HG03565 (cell line): ENCODE data around the gene MLST8.

Experiments
- ATAC-seq: cut with Tn5 transposase; IDR thresholded peaks from one replicate; pipeline ENCODE4 v1.9.1; 2021; ENCODE audit warnings: mild to moderate bottlenecking, moderate library complexity; ENCODE audit not compliant: unreplicated experiment

MLST8 gene

GRCh38 chr16:2208308-2208707 lies 3.1 kb downstream of the MLST8 start:
- ATAC-seq: no peak

GRCh38 chr16:2208772-2209171 lies 3.5 kb downstream of the MLST8 start:
- ATAC-seq: no peak

GRCh38 chr16:2209258-2210008 lies 4.2 kb downstream of the MLST8 start:
- no peak for ATAC-seq

DNA sequence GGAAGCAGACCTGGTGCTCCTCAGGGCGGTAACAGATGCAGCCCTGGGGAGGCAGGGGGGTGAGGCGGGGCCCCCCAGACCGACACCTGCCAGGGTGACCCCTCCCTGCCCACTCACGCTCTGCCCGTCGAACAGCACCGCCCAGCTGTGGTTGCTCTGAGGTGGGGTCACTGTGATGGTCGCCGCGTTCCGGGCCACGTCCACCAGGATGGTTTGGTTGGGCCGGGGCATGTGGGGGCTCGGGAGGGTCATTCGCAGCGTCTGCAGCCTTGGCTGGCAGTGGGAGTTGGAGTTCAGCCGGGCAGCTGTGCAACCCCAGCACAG lies 4.7 kb downstream of the MLST8 start:
- no peak for ATAC-seq

GRCh38 chr16:2210386-2211365 lies 5.4 kb downstream of the MLST8 start, which contains the start of gene BRICD5:
TSS of gene BRICD5 (minus strand) at chr16:2210863. CDS start at chr16:2210833, 30 bp downstream.
- no peak for ATAC-seq

DNA sequence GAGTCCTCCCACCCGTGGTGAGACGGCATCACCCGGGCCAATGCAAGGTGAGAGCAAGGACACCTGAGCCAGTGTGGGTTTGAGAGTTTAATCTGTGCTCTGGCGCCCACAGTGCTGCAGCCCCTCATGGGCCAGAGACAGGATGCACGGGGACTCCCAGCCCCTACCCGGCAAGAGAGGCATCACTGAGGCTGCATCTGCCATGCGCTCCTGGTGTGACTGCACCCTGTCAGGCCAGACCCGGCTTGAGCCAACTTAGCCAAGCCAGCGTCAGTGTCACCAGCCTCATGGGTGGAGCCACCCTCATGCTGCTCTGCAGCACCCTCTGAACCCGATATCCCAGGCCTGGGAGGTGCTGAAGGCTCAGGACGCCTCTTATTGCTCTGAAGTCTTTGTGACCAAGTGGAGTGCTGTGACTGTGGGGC lies 6.7 kb downstream of the MLST8 start:
- ATAC-seq: no peak

- no peak for ATAC-seq
Measured at GRCh38 chr16:2212362-2213324, 7.4 kb downstream of the MLST8 start.

GRCh38 chr16:2213817-2214718 lies 8.8 kb downstream of the MLST8 start:
- ATAC-seq: peak; percentile 2

DNA sequence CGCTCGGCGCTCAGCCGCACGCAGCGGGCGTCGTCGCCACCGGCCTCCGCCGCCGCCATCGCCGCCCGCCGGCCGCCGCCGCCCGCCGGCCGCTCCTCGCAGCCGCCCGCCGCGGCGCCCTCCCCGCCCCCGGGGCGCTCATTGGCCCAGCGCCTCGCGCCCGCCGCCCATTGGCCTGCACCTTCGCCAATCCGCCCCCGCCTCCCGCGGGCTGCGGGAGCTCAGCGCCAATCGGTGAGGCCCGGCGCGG lies 9.4 kb downstream of the MLST8 start, which contains the start of gene PGP:
Gene PGP (minus strand): TSS at position 122 of the 250 bp plus-strand sequence. CDS start 63 bp downstream, at position 59.
- ATAC-seq: peak; percentile 78

- ATAC-seq: no peak
Measured at GRCh38 chr16:2216330-2216729, 11.1 kb downstream of the MLST8 start.

- ATAC-seq: peak; percentile 86
Measured at GRCh38 chr16:2223221-2223941, 18.1 kb downstream of the MLST8 start, which contains the start of gene E4F1. TSS of gene E4F1 (plus strand) at chr16:2223591. CDS start at chr16:2223614, 23 bp downstream.

GRCh38 chr16:2223942-2224486 lies 18.8 kb downstream of the MLST8 start:
- ATAC-seq: peak; percentile 2

DNA sequence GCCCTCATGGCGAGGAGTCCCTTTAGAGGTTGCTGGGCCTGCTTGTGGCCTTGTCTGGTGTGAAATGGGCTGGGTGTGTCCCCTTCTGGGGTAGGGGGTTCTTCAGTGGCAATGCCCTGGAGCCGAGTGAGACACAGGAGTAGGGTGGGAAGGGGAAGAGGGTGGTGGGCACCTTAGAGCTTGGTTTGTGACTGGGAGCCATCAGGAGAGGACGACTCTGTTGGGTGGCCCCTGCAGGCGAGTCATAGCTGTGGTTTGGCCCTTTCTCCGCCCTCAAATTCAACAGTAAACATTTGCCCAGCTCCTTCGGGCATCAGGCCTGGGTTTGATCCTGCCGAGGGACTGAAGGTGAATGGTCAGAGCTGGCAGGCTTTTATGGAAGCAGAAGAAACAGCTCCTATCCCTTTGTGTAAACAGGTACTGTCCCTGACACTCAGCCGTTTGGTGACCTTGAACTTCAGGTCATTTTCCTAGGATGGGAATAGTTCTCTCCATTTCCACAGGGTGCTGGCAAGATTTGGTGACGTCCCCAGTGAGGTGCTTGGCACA lies 21.1 kb downstream of the MLST8 start:
- ATAC-seq: no peak

DNA sequence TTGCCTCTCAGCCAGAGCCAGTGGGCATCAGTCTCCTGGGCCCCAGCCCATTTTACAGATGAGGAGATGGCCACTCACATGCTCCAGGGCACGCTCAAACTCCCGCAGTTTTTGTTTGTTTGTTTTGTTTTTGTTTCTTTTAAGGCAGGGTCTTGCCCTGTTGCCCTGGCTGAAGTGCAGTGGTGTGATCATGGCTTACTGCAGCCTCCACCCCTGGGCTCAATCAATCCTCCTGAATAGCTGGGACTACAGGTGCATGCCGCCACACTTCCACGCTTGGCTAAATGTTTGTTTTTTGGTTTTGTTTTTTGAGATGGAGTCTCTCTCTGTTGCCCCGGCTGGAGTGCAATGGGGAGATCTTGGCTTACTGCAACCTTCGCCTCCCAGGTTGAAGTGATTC lies 21.7 kb downstream of the MLST8 start:
- no peak for ATAC-seq

DNA sequence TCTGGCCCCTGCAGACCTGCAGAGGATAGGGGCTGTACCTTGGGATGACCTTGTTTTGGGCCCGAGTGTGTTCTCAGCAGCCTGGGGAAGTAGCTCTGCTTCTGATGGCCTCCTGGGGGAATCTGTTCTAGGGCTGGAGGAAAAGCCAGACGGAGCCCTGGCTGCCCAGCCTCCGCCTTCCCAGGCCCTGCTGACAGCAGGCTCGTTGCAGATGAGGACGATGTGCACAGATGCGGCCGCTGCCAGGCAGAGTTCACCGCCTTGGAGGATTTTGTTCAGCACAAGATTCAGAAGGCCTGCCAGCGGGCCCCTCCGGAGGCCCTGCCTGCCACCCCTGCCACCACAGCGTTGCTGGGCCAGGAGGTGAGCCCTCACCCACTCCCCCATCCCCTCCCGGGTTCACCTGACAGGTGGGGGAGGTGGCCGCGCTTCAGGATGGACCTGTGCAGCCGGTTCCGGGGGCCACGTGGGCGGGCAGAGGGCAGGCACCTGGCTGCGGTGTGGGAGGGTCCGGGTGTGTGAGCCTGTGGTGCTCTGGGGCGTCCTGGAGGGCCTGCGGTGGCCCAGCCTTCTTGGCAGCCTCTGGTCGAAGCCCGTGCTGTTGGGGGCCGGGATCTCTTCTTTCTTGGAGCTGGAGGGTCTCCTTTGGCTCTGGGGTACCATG lies 23.0 kb downstream of the MLST8 start:
- no peak for ATAC-seq

- ATAC-seq: no peak
Measured at GRCh38 chr16:2229091-2229490, 23.8 kb downstream of the MLST8 start.

GRCh38 chr16:2229632-2230250 lies 24.5 kb downstream of the MLST8 start:
- ATAC-seq: no peak

DNA sequence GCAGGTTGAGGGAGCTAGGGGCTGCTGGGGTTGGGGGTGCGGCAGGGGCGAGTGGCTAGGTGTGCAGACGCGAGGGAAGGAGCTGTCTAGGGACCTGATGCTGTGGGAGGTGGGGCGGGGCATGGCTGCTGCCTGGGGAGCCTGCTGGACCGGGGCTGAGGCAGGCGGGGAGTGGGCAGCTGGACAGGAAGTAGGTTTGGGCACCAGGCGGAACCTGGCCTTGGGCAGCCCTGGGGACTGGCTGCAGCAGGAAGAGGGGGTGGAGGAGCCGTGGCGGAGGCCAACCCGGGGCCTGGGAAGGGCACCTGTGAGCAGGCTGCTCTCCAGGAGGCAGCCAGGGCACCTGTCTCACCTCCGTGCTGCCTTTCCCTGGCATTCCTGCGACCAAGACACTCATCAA lies 25.1 kb downstream of the MLST8 start:
- no peak for ATAC-seq
